WTC11 (cell line): ENCODE results near the gene USP27X. TPM values are rescaled to one million over a fixed set of nuclear protein-coding genes. Genes with fewer than 3 reads are reported as not detected.

ENCODE experiments used
- ATAC-seq: fragments of 200-7000 bp; cut with Tn5 transposase; 2 replicates; pipeline ENCODE4 v1.10.0; 2021; ENCODE audit warnings: mild to moderate bottlenecking, moderate library complexity
- Bru-seq: library from RNA; stranded (reverse); fragments of 400-500 nt; gene quantifications from one replicate; lab custom pipeline; 2021; lab: Mats Ljungman, UMichigan
- CTCF ChIA-PET: fragments of 300-600 bp; sonication (Branson Sonifier 250); formaldehyde crosslinking; loops from one replicate; lab custom pipeline; 2021; ENCODE audit warnings: antibody characterized with exemption; lab: Charles Lee
- POLR2A ChIA-PET: fragments of 350-600 bp; sonication (Branson Sonifier 250); formaldehyde crosslinking; loops from one replicate; lab custom pipeline; 2021; ENCODE audit warnings: antibody characterized with exemption; lab: Charles Lee
- DNase-seq: peaks from one replicate; pipeline ENCODE4 v3.0.0; 2021; ENCODE audit warnings: low spot score
- H3K27ac Mint-ChIP-seq: 2 replicates; pipeline ENCODE4 v1.8.0; 2021; ENCODE audit warnings: mixed read lengths
- H3K27me3 Mint-ChIP-seq: 2 replicates; pipeline ENCODE4 v1.8.0; 2021; ENCODE audit warnings: low read depth, mild to moderate bottlenecking, moderate library complexity, mixed read lengths
- H3K36me3 Mint-ChIP-seq: 2 replicates; pipeline ENCODE4 v1.8.0; 2021; ENCODE audit warnings: mixed read lengths
- H3K4me1 Mint-ChIP-seq: 2 replicates; pipeline ENCODE4 v1.8.0; 2022; ENCODE audit warnings: mixed read lengths
- H3K4me3 Mint-ChIP-seq: 2 replicates; pipeline ENCODE4 v1.8.0; 2021; ENCODE audit warnings: mild to moderate bottlenecking, moderate library complexity, mixed read lengths
- H3K9me3 Mint-ChIP-seq: 2 replicates; pipeline ENCODE4 v1.8.0; 2021; ENCODE audit warnings: mixed read lengths
- ATF1 ChIP-seq: sonication (generic); formaldehyde crosslinking; IDR thresholded peaks from 2 replicates; pipeline ENCODE4 v1.8.1; 2023; ENCODE audit warnings: mild to moderate bottlenecking, moderate library complexity, missing genetic modification reagents
- GABPB1 ChIP-seq: sonication (generic); formaldehyde crosslinking; IDR thresholded peaks from 2 replicates; pipeline ENCODE4 v1.8.1; 2023; ENCODE audit warnings: mild to moderate bottlenecking, missing genetic modification reagents
- SP1 ChIP-seq: sonication (generic); formaldehyde crosslinking; conservative IDR thresholded peaks from 2 replicates; pipeline ENCODE4 v1.8.1; 2022; ENCODE audit warnings: missing genetic modification reagents
- long read RNA-seq, 3 experiments: library from RNA in 1 of 3; library from capped mRNA in 1 of 3; library from polyadenylated mRNA in 1 of 3; unstranded in 2 of 3; stranded (forward) in 1 of 3; transcript quantifications; one replicate each; pipeline ENCODE4 v2.0.0, GENCODE V29; 2021
- total RNA-seq: library from RNA; stranded (reverse); gene quantifications from 3 replicates; pipeline ENCODE4 v1.2.3, GENCODE V29; 2021
- TF ChIP-seq, protein P1 (sequence below): sonication (generic); formaldehyde crosslinking; IDR thresholded peaks from 2 replicates; pipeline ENCODE4 v1.8.0; 2023; ENCODE audit warnings: mild to moderate bottlenecking, missing genetic modification reagents
- TF ChIP-seq, protein P2 (sequence below): fragments of 200-600 bp; IDR thresholded peaks from 2 replicates; pipeline ENCODE4 v1.8.0; 2022; ENCODE audit warnings: antibody characterized with exemption
- TF ChIP-seq, protein P3 (sequence below): sonication (generic); formaldehyde crosslinking; IDR thresholded peaks from 2 replicates; pipeline ENCODE4 v1.8.1; 2023; ENCODE audit warnings: mild to moderate bottlenecking, moderate library complexity, missing genetic modification reagents
- TF ChIP-seq, protein P4 (sequence below): sonication (generic); formaldehyde crosslinking; conservative IDR thresholded peaks from 2 replicates; pipeline ENCODE4 v1.8.1; 2023; ENCODE audit warnings: mild to moderate bottlenecking, low read depth, missing genetic modification reagents, moderate library complexity
- TF ChIP-seq, protein P5 (sequence below): sonication (generic); formaldehyde crosslinking; IDR thresholded peaks from 2 replicates; pipeline ENCODE4 v1.8.1; 2022; ENCODE audit warnings: mild to moderate bottlenecking, moderate library complexity, missing genetic modification reagents
- TF ChIP-seq, protein P6 (sequence below): sonication (generic); formaldehyde crosslinking; IDR thresholded peaks from 2 replicates; pipeline ENCODE4 v1.8.1; 2023; ENCODE audit warnings: mild to moderate bottlenecking, missing genetic modification reagents, moderate library complexity
- TF ChIP-seq, protein P7 (sequence below): fragments of 250-450 bp; sonication (Bioruptor Pico); conservative IDR thresholded peaks from 2 replicates; pipeline ENCODE4 v1.9.0; 2021; ENCODE audit warnings: mild to moderate bottlenecking

The USP27X gene
- total RNA-seq (4.4 to 5.1 TPM (median 4.8 TPM) in 3 replicates), Bru-seq, nascent RNA (percentile 69 among the genes with signal in this experiment)
- long read RNA-seq, experiment 1, partial matches to known transcripts, result 0 of 2 reads
- long read RNA-seq, experiment 1, other reads (novel, unspliced or antisense), result 0 of 2 reads
- long read RNA-seq, experiment 2, partial matches to known transcripts, result 0 of 2 reads
- long read RNA-seq, experiment 2, other reads (novel, unspliced or antisense), result 0 of 2 reads
- long read RNA-seq, experiment 3, result 0 reads

DNA sequence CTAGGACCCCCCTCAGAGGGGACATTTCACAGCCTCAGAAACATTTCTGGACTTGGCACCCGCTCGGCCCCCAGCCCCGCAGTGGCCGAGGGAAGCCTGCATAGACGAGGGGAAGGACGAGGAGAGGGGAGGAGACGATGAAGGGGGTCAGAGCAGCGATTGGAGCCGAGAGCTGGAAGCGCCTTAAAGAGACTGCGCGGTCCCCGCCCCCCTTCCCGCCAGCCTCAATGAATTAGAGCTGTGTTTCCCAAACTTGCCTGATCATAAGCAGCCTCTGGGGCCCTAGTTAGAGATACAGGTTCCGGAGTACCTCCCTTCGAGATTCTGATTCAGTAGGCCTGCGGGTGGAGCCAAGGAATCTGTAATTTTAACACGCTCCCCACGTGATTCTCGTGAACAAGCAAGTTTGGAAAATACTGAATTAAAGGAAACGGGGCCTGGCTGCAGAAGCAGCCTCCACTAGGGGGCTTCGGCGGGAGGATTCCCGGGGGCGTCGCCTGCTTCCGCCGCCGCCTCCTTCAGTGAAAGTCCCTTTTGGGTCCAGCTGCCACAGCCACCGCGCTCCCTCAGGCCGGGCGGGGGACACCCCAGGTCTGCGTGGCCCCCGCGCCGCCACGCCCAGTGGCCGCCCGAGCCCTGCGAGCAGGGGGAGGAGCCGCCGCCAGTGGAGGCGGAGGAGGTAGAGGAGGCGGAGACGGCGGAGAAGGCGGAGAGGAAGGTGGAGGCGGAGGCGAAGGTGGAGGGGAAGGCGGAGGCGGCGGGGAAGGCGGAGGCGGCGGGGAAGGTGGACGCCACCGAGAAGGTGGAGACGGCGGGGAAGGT lies at the start of gene USP27X:
USP27X (plus strand) TSS at position 651 of the 822 bp plus-strand sequence. CDS start 824 bp downstream, outside the sequence.
- peaks cover 18% of the 10 kb centered on the region for H3K4me1 Mint-ChIP-seq

DNA sequence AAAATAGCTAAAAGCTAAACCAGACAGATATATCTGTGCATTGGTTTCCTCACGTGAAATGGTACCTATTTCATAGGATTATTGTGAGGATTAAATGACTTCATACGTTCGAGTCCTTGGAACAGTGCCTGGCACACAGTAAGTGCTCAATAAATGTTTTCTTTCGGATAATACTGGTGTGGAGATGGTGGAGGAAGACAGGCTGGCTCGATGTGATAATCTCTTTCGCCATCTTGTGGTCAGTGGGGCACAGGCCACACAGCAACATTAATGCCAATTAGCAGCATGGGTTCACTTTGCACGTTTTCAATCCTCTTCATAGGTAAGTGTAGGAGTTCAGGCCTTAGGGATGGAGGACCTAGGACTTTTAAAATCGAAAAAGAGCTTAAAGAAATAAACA lies 40.9 kb upstream of the USP27X start:
- ChIA-PET CTCF (interaction anchor here (1.1 to 1.3 kb wide), 2 partner anchors 40 to 77 kb away, joined by 3 to 9 read pairs; no protein-coding TSS in a partner anchor), POLR2A (no interaction called here)
- Mint-ChIP-seq H3K36me3 (no peaks in the 10 kb centered on the region), H3K4me3 (no peak overlapping the region)
- TF ChIP-seq, protein P1, sequence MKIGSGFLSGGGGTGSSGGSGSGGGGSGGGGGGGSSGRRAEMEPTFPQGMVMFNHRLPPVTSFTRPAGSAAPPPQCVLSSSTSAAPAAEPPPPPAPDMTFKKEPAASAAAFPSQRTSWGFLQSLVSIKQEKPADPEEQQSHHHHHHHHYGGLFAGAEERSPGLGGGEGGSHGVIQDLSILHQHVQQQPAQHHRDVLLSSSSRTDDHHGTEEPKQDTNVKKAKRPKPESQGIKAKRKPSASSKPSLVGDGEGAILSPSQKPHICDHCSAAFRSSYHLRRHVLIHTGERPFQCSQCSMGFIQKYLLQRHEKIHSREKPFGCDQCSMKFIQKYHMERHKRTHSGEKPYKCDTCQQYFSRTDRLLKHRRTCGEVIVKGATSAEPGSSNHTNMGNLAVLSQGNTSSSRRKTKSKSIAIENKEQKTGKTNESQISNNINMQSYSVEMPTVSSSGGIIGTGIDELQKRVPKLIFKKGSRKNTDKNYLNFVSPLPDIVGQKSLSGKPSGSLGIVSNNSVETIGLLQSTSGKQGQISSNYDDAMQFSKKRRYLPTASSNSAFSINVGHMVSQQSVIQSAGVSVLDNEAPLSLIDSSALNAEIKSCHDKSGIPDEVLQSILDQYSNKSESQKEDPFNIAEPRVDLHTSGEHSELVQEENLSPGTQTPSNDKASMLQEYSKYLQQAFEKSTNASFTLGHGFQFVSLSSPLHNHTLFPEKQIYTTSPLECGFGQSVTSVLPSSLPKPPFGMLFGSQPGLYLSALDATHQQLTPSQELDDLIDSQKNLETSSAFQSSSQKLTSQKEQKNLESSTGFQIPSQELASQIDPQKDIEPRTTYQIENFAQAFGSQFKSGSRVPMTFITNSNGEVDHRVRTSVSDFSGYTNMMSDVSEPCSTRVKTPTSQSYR (CRISPR knock-in tag), result no peak
- TF ChIP-seq, protein P2, sequence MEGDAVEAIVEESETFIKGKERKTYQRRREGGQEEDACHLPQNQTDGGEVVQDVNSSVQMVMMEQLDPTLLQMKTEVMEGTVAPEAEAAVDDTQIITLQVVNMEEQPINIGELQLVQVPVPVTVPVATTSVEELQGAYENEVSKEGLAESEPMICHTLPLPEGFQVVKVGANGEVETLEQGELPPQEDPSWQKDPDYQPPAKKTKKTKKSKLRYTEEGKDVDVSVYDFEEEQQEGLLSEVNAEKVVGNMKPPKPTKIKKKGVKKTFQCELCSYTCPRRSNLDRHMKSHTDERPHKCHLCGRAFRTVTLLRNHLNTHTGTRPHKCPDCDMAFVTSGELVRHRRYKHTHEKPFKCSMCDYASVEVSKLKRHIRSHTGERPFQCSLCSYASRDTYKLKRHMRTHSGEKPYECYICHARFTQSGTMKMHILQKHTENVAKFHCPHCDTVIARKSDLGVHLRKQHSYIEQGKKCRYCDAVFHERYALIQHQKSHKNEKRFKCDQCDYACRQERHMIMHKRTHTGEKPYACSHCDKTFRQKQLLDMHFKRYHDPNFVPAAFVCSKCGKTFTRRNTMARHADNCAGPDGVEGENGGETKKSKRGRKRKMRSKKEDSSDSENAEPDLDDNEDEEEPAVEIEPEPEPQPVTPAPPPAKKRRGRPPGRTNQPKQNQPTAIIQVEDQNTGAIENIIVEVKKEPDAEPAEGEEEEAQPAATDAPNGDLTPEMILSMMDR, result peak; percentile 35; the same call in 1 of the 2 replicates
- TF ChIP-seq, all 79 proteins: peak for 1
- Mint-ChIP-seq H3K4me1 (no peaks in the 10 kb centered on the region), H3K27ac (no peak overlapping the region), H3K9me3 (no peaks in the 10 kb centered on the region), H3K27me3 (no peaks in the 10 kb centered on the region)
- ATAC-seq (peak; percentile 74), DNase-seq (peak; percentile 24)

More for the DNA sequence above, at the start of gene USP27X:
- TF ChIP-seq GABPB1 (CRISPR knock-in tag), result peak; percentile 50; the same call in 1 of the 2 replicates
- TF ChIP-seq, protein P3, sequence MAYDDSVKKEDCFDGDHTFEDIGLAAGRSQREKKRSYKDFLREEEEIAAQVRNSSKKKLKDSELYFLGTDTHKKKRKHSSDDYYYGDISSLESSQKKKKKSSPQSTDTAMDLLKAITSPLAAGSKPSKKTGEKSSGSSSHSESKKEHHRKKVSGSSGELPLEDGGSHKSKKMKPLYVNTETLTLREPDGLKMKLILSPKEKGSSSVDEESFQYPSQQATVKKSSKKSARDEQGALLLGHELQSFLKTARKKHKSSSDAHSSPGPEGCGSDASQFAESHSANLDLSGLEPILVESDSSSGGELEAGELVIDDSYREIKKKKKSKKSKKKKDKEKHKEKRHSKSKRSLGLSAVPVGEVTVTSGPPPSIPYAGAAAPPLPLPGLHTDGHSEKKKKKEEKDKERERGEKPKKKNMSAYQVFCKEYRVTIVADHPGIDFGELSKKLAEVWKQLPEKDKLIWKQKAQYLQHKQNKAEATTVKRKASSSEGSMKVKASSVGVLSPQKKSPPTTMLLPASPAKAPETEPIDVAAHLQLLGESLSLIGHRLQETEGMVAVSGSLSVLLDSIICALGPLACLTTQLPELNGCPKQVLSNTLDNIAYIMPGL, result peak; percentile 47; the same call in 1 of the 2 replicates
- TF ChIP-seq, protein P4, sequence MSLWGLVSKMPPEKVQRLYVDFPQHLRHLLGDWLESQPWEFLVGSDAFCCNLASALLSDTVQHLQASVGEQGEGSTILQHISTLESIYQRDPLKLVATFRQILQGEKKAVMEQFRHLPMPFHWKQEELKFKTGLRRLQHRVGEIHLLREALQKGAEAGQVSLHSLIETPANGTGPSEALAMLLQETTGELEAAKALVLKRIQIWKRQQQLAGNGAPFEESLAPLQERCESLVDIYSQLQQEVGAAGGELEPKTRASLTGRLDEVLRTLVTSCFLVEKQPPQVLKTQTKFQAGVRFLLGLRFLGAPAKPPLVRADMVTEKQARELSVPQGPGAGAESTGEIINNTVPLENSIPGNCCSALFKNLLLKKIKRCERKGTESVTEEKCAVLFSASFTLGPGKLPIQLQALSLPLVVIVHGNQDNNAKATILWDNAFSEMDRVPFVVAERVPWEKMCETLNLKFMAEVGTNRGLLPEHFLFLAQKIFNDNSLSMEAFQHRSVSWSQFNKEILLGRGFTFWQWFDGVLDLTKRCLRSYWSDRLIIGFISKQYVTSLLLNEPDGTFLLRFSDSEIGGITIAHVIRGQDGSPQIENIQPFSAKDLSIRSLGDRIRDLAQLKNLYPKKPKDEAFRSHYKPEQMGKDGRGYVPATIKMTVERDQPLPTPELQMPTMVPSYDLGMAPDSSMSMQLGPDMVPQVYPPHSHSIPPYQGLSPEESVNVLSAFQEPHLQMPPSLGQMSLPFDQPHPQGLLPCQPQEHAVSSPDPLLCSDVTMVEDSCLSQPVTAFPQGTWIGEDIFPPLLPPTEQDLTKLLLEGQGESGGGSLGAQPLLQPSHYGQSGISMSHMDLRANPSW (CRISPR knock-in tag), result no peak
- TF ChIP-seq, protein P5, sequence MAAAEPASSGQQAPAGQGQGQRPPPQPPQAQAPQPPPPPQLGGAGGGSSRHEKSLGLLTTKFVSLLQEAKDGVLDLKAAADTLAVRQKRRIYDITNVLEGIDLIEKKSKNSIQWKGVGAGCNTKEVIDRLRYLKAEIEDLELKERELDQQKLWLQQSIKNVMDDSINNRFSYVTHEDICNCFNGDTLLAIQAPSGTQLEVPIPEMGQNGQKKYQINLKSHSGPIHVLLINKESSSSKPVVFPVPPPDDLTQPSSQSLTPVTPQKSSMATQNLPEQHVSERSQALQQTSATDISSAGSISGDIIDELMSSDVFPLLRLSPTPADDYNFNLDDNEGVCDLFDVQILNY (CRISPR knock-in tag), result 0 out of 2 replicates have a peak, but pooled peaks have one; percentile 27
- TF ChIP-seq SP1 (CRISPR knock-in tag), result 0 out of 2 replicates have a peak, but pooled peaks have one; percentile 42
- TF ChIP-seq, protein P6, sequence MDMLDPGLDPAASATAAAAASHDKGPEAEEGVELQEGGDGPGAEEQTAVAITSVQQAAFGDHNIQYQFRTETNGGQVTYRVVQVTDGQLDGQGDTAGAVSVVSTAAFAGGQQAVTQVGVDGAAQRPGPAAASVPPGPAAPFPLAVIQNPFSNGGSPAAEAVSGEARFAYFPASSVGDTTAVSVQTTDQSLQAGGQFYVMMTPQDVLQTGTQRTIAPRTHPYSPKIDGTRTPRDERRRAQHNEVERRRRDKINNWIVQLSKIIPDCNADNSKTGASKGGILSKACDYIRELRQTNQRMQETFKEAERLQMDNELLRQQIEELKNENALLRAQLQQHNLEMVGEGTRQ (CRISPR knock-in tag), result 0 out of 2 replicates have a peak, but pooled peaks have one; percentile 10
- TF ChIP-seq ATF1, result no peak
- TF ChIP-seq, protein P7, sequence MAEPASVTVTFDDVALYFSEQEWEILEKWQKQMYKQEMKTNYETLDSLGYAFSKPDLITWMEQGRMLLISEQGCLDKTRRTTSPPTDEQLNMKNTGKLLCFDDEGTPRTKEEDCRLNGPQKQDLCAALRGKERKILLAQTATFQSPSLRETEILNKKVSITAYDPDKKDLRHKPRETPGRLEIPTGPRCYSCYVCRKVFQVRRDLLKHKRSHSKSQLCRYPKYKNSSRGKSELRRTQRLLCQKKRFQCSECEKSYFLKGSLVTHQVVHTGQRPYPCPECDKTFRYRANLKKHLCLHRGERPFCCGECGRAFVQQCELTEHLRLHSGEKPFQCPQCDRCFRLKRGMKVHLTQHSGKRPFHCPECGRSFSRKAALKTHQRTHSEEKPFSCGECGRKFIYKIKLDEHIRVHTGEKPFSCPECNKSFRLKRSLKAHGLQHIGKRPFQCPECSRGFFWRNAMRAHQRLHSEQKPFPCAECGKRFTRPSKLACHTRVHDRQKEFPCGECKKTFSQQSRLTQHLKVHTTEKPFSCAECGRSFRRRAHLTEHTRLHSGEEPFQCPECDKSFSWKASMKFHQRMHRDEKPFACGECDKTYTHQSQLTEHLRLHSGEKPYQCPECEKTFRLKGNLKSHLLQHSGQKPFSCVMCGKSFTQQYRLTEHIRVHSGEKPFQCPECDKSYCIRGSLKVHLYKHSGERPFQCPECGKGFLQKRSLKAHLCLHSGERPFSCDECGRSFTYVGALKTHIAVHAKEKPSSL (CRISPR knock-in tag), result no peak
- DNase-seq (peak; percentile 67), ATAC-seq (peak; percentile 81)
- Mint-ChIP-seq H3K9me3 (no peaks in the 10 kb centered on the region), H3K36me3 (no peaks in the 10 kb centered on the region), H3K4me3 (peak within 1 kb of the TSS; percentile 76), H3K27ac (peak within 1 kb of the TSS; percentile 41; the same call in 1 of the 2 replicates), H3K27me3 (peaks cover 15% of the 10 kb centered on the region)
- ChIA-PET CTCF (interaction anchor here (0.6 to 3.0 kb wide), 19 partner anchors 10 to 569 kb away, joined by 3 to 20 read pairs (median 3); partner anchors contain the start of gene CLCN5), POLR2A (interaction anchor here (1.1 kb wide), 1 partner anchor 43 kb away, joined by 3 read pairs; the partner anchor contains the start of gene CLCN5)
